Stomach (tissue), 9 donors: ENCODE data around the gene PRCP. TPM values are rescaled to one million over a fixed set of nuclear protein-coding genes. Genes with fewer than 3 reads are reported as not detected.
A peak's percentile ranks its signal among the peaks of the same experiment; 100 is the strongest.

Source experiments
- DNase-seq, 2 donors: peaks; one replicate each; pipeline versions ENCODE4 v3.0.0 to v3.0.0-alpha.2; 2013 to 2019
- H3K27ac ChIP-seq, 5 donors: fragments of 200-600 bp in 4 of 5; sonication (generic) in 4 of 5; one replicate each; pipeline ENCODE4 v1.5.1; 2013 to 2019; ENCODE audit warnings: mild to moderate bottlenecking in 1 of 5, moderate library complexity in 1 of 5
- H3K27me3 ChIP-seq, 3 donors: fragments of 200-600 bp; sonication (generic); one replicate each; pipeline ENCODE4 v1.5.1; 2017 to 2019; ENCODE audit warnings: mixed run types in 1 of 3
- H3K36me3 ChIP-seq, 4 donors: fragments of 200-600 bp; sonication (generic); 1 replicate in 3 of 4; 2 replicates in 1 of 4; pipeline ENCODE4 v1.5.1; 2016 to 2019
- H3K4me1 ChIP-seq, 4 donors: fragments of 200-600 bp; sonication (generic); one replicate each; pipeline ENCODE4 v1.5.1; 2016 to 2019
- H3K4me3 ChIP-seq, 4 donors: fragments of 200-600 bp; sonication (generic) in 3 of 4; one replicate each; pipeline ENCODE4 v1.5.1; 2016 to 2019; ENCODE audit warnings: mild to moderate bottlenecking in 1 of 4
- H3K9me3 ChIP-seq, 4 donors: fragments of 200-600 bp; sonication (generic); one replicate each; pipeline ENCODE4 v1.5.1; 2016 to 2019
- EP300 ChIP-seq: sonication (generic); formaldehyde crosslinking; IDR thresholded peaks from one replicate; pipeline ENCODE4 v1.6.1; 2017; ENCODE audit warnings: antibody characterized with exemption
- POLR2A ChIP-seq, 4 donors: fragments of 450-650 bp; IDR thresholded peaks; one replicate each; pipeline ENCODE4 v1.6.1; 2016; ENCODE audit warnings: antibody characterized with exemption in 4 of 4, control low read depth in 2 of 4, mild to moderate bottlenecking in 1 of 4, moderate library complexity in 1 of 4
- POLR2AphosphoS5 ChIP-seq, 3 donors: sonication (generic); formaldehyde crosslinking; IDR thresholded peaks; one replicate each; pipeline ENCODE4 v1.6.1; 2016; ENCODE audit warnings: antibody characterized with exemption in 3 of 3
- WGBS, 5 donors: extraction: QIAGEN DNeasy Blood & Tissue Kit in 3 of 5; methylation state at CpG; one replicate each; pipeline versions ENCODE4 v1.1.5 to v1.1.7; 2013 to 2018; 5-methylcytosine and 5-hydroxymethylcytosine counted together
- intact Hi-C: fragments of 100-400 bp; cut with DNase I; formaldehyde crosslinking; loops from one replicate; pipeline ENCODE4 v1.15.1; 2023; ENCODE audit warnings: low total_unique reads
- polyA plus RNA-seq, 3 donors: library from polyadenylated mRNA; stranded (reverse); fragments of 200-250 nt; gene quantifications; one replicate each; pipeline ENCODE4 v1.2.3, GENCODE V29; 2013
- total RNA-seq, 5 donors: library from RNA; depleted of rRNA; stranded (reverse); fragments of >200 nt; gene quantifications; one replicate each; pipeline versions ENCODE4 v1.1.0 to v1.2.3, GENCODE V29; 2014 to 2016
- TF ChIP-seq, protein P1 (sequence below), 7 experiments: fragments of 450-650 bp in 4 of 7; fragments of 200-600 bp in 3 of 7; sonication (generic) in 3 of 7; IDR thresholded peaks; one replicate each; pipeline ENCODE4 v1.5.1; 2016 to 2019; ENCODE audit warnings: antibody characterized with exemption in 7 of 7, control low read depth in 2 of 7, mild to moderate bottlenecking in 1 of 7
- donor health status: healthy with polysubstance abuse.
- donor health status: Bipolar disorder and iron deficiency.
- donor health status: healthy.

PRCP gene
- total and polyA plus RNA-seq, 8 donors = 6.4 to 70.1 (median 29.7) TPM

DNA sequence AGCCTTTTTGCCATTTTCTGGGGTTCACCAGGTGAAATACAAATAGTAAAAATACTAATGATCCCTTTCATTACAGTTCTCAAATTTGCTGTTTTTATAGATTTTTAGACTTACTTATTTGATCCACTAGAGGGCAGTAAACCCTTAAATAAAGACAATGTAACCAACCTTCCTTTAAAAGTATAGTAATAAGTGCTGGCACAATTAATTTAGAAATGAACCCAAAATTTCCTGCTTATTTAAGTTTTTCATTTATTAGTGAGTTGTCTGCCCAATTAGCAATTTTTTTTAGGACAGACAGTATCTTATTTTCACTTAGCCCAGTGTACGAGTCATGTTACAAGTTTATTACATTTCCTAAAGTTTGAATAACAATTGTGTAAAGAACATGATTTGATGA lies 6.0 kb upstream of the PRCP start:
- peaks cover 4 to 10% (median 6%) of the 10 kb centered on the region in 4 donors for H3K4me1 ChIP-seq
- DNase-seq = peak in 1 of 2 donors; percentile 28
- intact Hi-C loops = loop anchor here (5.0 kb wide), 1 partner anchor 346 kb away; no protein-coding TSS in a partner anchor
- no peak overlapping the region for H3K4me3 ChIP-seq
- WGBS, 5 donors = 74 to 89% (median 81%) methylated on average over 1 of the region's 1 CpG
- H3K27me3 ChIP-seq = no peaks in the 10 kb centered on the region
- no peak overlapping the region for H3K27ac ChIP-seq
- no peaks in the 10 kb centered on the region for H3K9me3 ChIP-seq
- TF ChIP-seq EP300 = no peak
- TF ChIP-seq, protein P1, sequence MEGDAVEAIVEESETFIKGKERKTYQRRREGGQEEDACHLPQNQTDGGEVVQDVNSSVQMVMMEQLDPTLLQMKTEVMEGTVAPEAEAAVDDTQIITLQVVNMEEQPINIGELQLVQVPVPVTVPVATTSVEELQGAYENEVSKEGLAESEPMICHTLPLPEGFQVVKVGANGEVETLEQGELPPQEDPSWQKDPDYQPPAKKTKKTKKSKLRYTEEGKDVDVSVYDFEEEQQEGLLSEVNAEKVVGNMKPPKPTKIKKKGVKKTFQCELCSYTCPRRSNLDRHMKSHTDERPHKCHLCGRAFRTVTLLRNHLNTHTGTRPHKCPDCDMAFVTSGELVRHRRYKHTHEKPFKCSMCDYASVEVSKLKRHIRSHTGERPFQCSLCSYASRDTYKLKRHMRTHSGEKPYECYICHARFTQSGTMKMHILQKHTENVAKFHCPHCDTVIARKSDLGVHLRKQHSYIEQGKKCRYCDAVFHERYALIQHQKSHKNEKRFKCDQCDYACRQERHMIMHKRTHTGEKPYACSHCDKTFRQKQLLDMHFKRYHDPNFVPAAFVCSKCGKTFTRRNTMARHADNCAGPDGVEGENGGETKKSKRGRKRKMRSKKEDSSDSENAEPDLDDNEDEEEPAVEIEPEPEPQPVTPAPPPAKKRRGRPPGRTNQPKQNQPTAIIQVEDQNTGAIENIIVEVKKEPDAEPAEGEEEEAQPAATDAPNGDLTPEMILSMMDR (IDR thresholded peaks at IDR 0.05) = peak in 4 of 7 experiments; percentile 17 to 66 (median 58)
- no peak for TF ChIP-seq POLR2AphosphoS5 (IDR thresholded peaks at IDR 0.05)
- no peaks in the 10 kb centered on the region for H3K36me3 ChIP-seq

DNA sequence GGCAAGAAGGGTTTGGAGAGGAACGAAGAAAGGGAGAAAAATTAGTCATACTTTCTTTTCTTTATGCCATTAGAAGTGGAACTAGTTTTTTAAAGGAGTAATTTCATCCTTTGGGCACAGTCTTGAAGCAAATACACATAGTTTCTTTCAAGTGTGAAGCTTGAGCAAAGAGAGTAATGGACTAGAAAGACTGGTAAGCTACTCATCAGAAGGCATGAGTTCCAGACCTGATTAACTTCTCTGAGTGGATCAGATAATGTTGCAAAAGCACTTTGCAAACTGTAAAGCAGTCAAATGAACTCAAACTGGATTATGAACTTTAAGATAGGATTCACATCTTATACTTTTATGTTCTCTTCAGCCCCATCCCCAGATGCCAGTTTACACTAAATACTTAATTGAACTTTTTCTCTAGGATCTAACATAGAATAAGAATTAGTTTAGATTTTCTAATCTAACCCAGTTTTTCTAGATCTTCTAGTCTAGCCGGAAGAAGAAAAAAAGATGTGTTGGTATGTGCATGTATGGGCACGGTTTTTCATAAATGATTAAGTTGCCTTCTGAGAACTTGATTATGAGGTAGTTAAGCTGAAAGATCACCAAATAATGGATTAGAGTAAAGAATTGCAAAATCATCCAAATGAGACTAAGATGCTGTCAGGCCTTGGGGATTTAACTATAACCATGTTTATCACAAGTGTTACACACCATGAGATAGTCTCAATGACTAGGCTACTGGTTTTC lies 3.8 kb upstream of the PRCP start:
- Histone ChIP-seq H3K4me3 (no peak overlapping the region), H3K4me1 (peaks cover 14 to 21% (median 17%) of the 10 kb centered on the region in 4 donors), H3K36me3 (no peaks in the 10 kb centered on the region), H3K9me3 (no peaks in the 10 kb centered on the region), H3K27me3 (no peaks in the 10 kb centered on the region), H3K27ac (no peak overlapping the region)
- intact Hi-C loops = no loop called here
- WGBS, 5 donors = 64 to 82% (median 72%) methylated on average over 3 of the region's 3 CpGs
- TF ChIP-seq POLR2AphosphoS5 (IDR thresholded peaks at IDR 0.05) (no peak), POLR2A (IDR thresholded peaks at IDR 0.05) (no peak), EP300 (no peak)
- TF ChIP-seq, protein P1 (IDR thresholded peaks at IDR 0.05) = no peak
- DNase-seq = no peak

DNA sequence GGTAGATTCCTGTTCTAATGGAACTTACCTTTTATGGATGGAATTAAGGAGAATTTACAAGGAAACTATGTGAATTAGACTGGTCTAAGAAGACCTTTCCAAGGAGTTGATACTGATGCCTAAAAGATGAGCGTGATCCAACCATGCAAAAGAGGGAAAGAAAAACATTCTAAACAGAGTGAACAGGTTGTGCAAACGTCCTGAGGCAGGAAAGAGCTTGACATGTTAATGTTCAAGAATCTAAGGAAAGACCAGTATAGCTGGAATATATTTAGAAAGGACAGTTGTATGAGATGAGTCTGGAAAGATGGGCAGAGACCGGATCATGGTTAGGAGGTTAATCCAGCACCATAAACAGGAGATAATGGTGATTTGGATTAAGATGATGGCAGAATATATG lies 2.6 kb upstream of the PRCP start:
- H3K27ac ChIP-seq = no peak overlapping the region
- no peak for TF ChIP-seq POLR2A (IDR thresholded peaks at IDR 0.05)
- TF ChIP-seq POLR2AphosphoS5 (IDR thresholded peaks at IDR 0.05) = no peak
- TF ChIP-seq, protein P1 (IDR thresholded peaks at IDR 0.05) = no peak
- TF ChIP-seq EP300 = no peak
- WGBS, 5 donors = 61 to 79% (median 70%) methylated on average over 3 of the region's 3 CpGs
- no peaks in the 10 kb centered on the region for H3K36me3 ChIP-seq
- no peak for DNase-seq
- no peaks in the 10 kb centered on the region for H3K9me3 ChIP-seq
- peaks cover 20 to 32% (median 26%) of the 10 kb centered on the region in 4 donors for H3K4me1 ChIP-seq
- intact Hi-C loops = no loop called here
- no peaks in the 10 kb centered on the region for H3K27me3 ChIP-seq
- no peak overlapping the region for H3K4me3 ChIP-seq

DNA sequence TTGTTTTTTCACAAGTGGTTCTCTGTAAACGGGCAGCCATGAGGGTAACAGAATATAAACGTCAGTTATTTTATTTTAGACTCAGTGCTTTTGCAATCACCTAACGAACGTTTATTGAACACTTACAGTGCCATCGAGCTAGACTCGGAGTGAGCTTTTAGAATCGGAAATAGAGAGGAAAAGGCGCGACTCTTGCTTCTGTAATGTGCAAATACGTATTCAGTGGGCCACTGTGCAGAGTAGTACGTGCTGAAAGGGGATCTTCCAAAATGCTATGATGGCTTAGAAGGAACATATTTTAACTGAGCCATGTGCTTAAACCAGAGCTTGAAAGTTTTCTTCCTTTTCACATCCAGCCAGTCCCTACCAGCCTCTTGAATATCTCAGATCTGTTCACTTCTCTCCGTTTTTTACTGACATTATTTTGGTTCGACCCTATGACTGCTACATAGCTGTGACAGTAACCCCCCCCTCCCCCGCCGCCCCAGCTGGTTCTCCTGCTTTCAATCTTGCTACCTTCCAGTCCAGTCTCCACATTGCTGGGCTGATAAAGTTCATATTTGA lies 1.8 kb upstream of the PRCP start:
- TF ChIP-seq, protein P1 (IDR thresholded peaks at IDR 0.05) = no peak
- TF ChIP-seq POLR2AphosphoS5 (IDR thresholded peaks at IDR 0.05) = no peak
- no peak for TF ChIP-seq EP300
- TF ChIP-seq POLR2A (IDR thresholded peaks at IDR 0.05) = no peak
- H3K27me3 ChIP-seq = no peaks in the 10 kb centered on the region
- no peaks in the 10 kb centered on the region for H3K36me3 ChIP-seq
- WGBS, 5 donors = 1 to 2% (median 2%) methylated on average over 15 of the region's 15 CpGs
- peaks cover 20 to 37% (median 26%) of the 10 kb centered on the region in 4 donors for H3K4me1 ChIP-seq
- peak overlapping the region in 4 of 5 donors; percentile 93 to 97 (median 94) for H3K27ac ChIP-seq
- no peak for DNase-seq
- intact Hi-C loops = no loop called here
- peak overlapping the region; percentile 62 to 77 (median 70) for H3K4me3 ChIP-seq
- no peaks in the 10 kb centered on the region for H3K9me3 ChIP-seq
